Thyroid gland (tissue), 4 donors: ENCODE data around the gene MAPK8IP3.

Experiments used
- POLR2A ChIP-seq, 2 donors: fragments of 450-650 bp; IDR thresholded peaks; one replicate each; pipeline ENCODE4 v1.6.1; 2017; ENCODE audit warnings: antibody characterized with exemption in 2 of 2, mild to moderate bottlenecking in 2 of 2, moderate library complexity in 1 of 2
- TF ChIP-seq, protein P1 (sequence below), 6 experiments: fragments of 200-600 bp in 3 of 6; fragments of 450-650 bp in 3 of 6; sonication (generic) in 3 of 6; IDR thresholded peaks; one replicate each; pipeline ENCODE4 v1.5.1; 2016 to 2019; ENCODE audit warnings: antibody characterized with exemption in 6 of 6, mild to moderate bottlenecking in 2 of 6, inconsistent platforms in 1 of 6, moderate library complexity in 1 of 6

DNA sequence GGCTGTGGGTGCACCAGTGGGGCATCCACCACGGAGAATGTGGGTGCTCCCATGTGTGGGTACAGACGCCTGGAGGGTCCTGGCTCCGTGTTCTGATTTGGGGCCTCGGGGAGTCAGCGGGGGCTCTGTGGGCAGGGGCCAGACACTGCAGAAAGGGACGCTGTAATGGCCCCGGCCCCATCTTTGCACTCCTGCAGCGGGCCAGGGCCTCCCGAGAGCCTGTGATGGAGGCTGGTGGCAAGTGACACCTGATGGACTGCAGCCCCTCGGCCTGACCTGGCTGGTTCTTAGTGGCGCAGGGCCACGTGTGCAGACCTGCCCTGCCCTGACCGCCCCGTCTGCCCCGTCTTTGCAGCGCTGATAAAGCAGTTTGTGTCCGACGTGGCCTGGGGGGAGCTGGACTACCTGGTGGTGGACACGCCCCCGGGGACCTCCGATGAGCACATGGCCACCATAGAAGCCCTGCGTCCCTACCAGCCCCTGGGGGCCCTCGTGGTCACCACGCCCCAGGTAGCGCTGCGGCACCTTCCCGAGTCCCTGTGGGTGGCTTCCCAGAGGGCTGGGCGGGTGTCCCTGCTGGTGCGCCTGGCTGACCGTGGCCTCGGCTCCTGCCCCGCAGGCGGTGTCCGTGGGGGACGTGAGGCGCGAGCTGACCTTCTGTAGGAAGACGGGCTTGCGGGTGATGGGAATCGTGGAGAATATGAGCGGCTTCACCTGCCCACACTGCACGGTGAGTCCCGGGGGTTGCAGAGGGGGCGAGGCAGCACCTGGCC, 81.5 kb downstream of the MAPK8IP3 start:
- TF ChIP-seq, protein P1, sequence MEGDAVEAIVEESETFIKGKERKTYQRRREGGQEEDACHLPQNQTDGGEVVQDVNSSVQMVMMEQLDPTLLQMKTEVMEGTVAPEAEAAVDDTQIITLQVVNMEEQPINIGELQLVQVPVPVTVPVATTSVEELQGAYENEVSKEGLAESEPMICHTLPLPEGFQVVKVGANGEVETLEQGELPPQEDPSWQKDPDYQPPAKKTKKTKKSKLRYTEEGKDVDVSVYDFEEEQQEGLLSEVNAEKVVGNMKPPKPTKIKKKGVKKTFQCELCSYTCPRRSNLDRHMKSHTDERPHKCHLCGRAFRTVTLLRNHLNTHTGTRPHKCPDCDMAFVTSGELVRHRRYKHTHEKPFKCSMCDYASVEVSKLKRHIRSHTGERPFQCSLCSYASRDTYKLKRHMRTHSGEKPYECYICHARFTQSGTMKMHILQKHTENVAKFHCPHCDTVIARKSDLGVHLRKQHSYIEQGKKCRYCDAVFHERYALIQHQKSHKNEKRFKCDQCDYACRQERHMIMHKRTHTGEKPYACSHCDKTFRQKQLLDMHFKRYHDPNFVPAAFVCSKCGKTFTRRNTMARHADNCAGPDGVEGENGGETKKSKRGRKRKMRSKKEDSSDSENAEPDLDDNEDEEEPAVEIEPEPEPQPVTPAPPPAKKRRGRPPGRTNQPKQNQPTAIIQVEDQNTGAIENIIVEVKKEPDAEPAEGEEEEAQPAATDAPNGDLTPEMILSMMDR (IDR thresholded peaks at IDR 0.05), result no peak
- no peak for TF ChIP-seq POLR2A (IDR thresholded peaks at IDR 0.05)
